Sigmoid colon (tissue), 7 donors: ENCODE data around the gene ASMTL. TPM values are rescaled to one million over a fixed set of nuclear protein-coding genes. Genes with fewer than 3 reads are reported as not detected.

Source experiments
- DNase-seq: peaks from one replicate; pipeline ENCODE4 v3.0.0-alpha.2; 2019
- H3K27ac ChIP-seq, 4 donors: fragments of 200-600 bp; sonication (generic); one replicate each; pipeline ENCODE4 v1.5.1; 2016 to 2019; ENCODE audit warnings: mild to moderate bottlenecking in 1 of 4
- H3K27me3 ChIP-seq, 3 donors: fragments of 200-600 bp; sonication (generic); one replicate each; pipeline ENCODE4 v1.5.1; 2019; ENCODE audit warnings: mild to moderate bottlenecking in 1 of 3
- H3K36me3 ChIP-seq, 4 donors: fragments of 200-600 bp; sonication (generic); one replicate each; pipeline ENCODE4 v1.5.1; 2016 to 2019
- H3K4me1 ChIP-seq, 4 donors: fragments of 200-600 bp; sonication (generic); one replicate each; pipeline ENCODE4 v1.5.1; 2017 to 2019
- H3K4me3 ChIP-seq, 4 donors: fragments of 200-600 bp; sonication (generic); one replicate each; pipeline ENCODE4 v1.5.1; 2017 to 2019; ENCODE audit warnings: mild to moderate bottlenecking in 2 of 4, moderate library complexity in 1 of 4
- H3K9me3 ChIP-seq, 4 donors: fragments of 200-600 bp in 3 of 4; sonication (generic) in 3 of 4; one replicate each; pipeline versions ENCODE4 v1.5.1 to v1.6.1; 2013 to 2019
- CTCF ChIP-seq, 4 experiments: fragments of 450-650 bp in 3 of 4; fragments of 200-600 bp in 1 of 4; IDR thresholded peaks; one replicate each; pipeline ENCODE4 v1.5.1; 2016 to 2019; ENCODE audit warnings: antibody characterized with exemption in 4 of 4, mild to moderate bottlenecking in 3 of 4, moderate library complexity in 2 of 4
- EP300 ChIP-seq, 4 donors: sonication (generic); formaldehyde crosslinking; IDR thresholded peaks; one replicate each; pipeline ENCODE4 v1.6.1; 2017; ENCODE audit warnings: antibody characterized with exemption in 4 of 4
- POLR2A ChIP-seq, 2 donors: fragments of 450-650 bp; IDR thresholded peaks; one replicate each; pipeline ENCODE4 v1.6.1; 2016; ENCODE audit warnings: antibody characterized with exemption in 2 of 2, mild to moderate bottlenecking in 2 of 2, moderate library complexity in 2 of 2
- POLR2AphosphoS5 ChIP-seq, 4 donors: sonication (generic); formaldehyde crosslinking; IDR thresholded peaks; one replicate each; pipeline ENCODE4 v1.6.1; 2017; ENCODE audit warnings: antibody characterized with exemption in 4 of 4
- WGBS, 2 donors: extraction: QIAGEN DNeasy Blood & Tissue Kit; methylation state at CpG; one replicate each; pipeline ENCODE4 v1.1.7; 2013; 5-methylcytosine and 5-hydroxymethylcytosine counted together
- intact Hi-C: fragments of 100-400 bp; cut with DNase I; formaldehyde crosslinking; loops from one replicate; pipeline ENCODE4 v1.15.1; 2023
- polyA plus RNA-seq, 3 donors: library from polyadenylated mRNA; stranded (reverse); fragments of 200-250 nt; gene quantifications; one replicate each; pipeline ENCODE4 v1.2.3, GENCODE V29; 2013
- total RNA-seq, 4 donors: library from RNA; depleted of rRNA; stranded (reverse); fragments of >200 nt; gene quantifications; one replicate each; pipeline ENCODE4 v1.1.0, GENCODE V29; 2016
- donor health status: healthy with polysubstance abuse.
- donor health status: Bipolar disorder and iron deficiency.
- donor health status: healthy.

ASMTL gene
- 10 to 100 TPM; 20.8 to 30.6 (median 29.3) TPM for total RNA-seq
- 10 to 100 TPM; 11.8 to 24.0 (median 21.0) TPM for polyA plus RNA-seq

- peak; percentile 100 for DNase-seq
- H3K9me3 ChIP-seq: no peaks in the 10 kb centered on the region
- H3K27ac ChIP-seq: peak within 1 kb of the TSS; percentile 91 to 97 (median 96)
- TF ChIP-seq CTCF (IDR thresholded peaks at IDR 0.05) (no peak), POLR2A (IDR thresholded peaks at IDR 0.05) (peak; percentile 27 to 54), EP300 (IDR thresholded peaks at IDR 0.05) (no peak), POLR2AphosphoS5 (IDR thresholded peaks at IDR 0.05) (peak; percentile 52 to 88 (median 83))
- no peaks in the 10 kb centered on the region for H3K27me3 ChIP-seq
- H3K4me1 ChIP-seq: peaks cover 0 to 33% (median 27%) of the 10 kb centered on the region in 4 donors
- H3K36me3 ChIP-seq: no peaks in the 10 kb centered on the region
- intact Hi-C loops: loop anchor here (1.0 to 5.0 kb wide), 6 partner anchors 60 to 1240 kb away; partner anchors contain the start of genes CD99, GTPBP6 and SLC25A6
- WGBS, 2 donors: 1% methylated on average over 76 of the region's 76 CpGs
- H3K4me3 ChIP-seq: peak within 1 kb of the TSS; percentile 86 to 99 (median 94)
Measured at GRCh38 chrX:1452516-1453394, at the start of gene ASMTL. ASMTL (minus strand) TSS chrX:1452909; CDS start chrX:1452840, 69 bp downstream.

- WGBS, 2 donors: 44 to 68% methylated on average over 12 of the region's 12 CpGs
- Histone ChIP-seq H3K27me3 (no peaks in the 10 kb centered on the region), H3K4me3 (no peak overlapping the region), H3K36me3 (no peaks in the 10 kb centered on the region), H3K9me3 (no peaks in the 10 kb centered on the region), H3K27ac (no peak overlapping the region), H3K4me1 (no peaks in the 10 kb centered on the region)
- no peak for DNase-seq
- TF ChIP-seq POLR2A (IDR thresholded peaks at IDR 0.05) (no peak), EP300 (IDR thresholded peaks at IDR 0.05) (no peak), CTCF (IDR thresholded peaks at IDR 0.05) (no peak), POLR2AphosphoS5 (IDR thresholded peaks at IDR 0.05) (no peak)
- intact Hi-C loops: no loop called here
Measured at GRCh38 chrX:1502241-1502640, 49.5 kb upstream of the ASMTL start.

- Histone ChIP-seq H3K36me3 (no peaks in the 10 kb centered on the region), H3K4me1 (no peaks in the 10 kb centered on the region), H3K9me3 (no peaks in the 10 kb centered on the region), H3K27me3 (no peaks in the 10 kb centered on the region), H3K27ac (peak overlapping the region in 3 of 4 donors; percentile 25 to 42 (median 27)), H3K4me3 (no peak overlapping the region)
- intact Hi-C loops: no loop called here
- no peak for DNase-seq
- 69 to 75% methylated on average over 23 of the region's 23 CpGs for WGBS, 2 donors
- TF ChIP-seq CTCF (IDR thresholded peaks at IDR 0.05) (no peak), POLR2A (IDR thresholded peaks at IDR 0.05) (no peak), EP300 (IDR thresholded peaks at IDR 0.05) (no peak), POLR2AphosphoS5 (IDR thresholded peaks at IDR 0.05) (no peak)
Measured at GRCh38 chrX:1500701-1501624, 48.3 kb upstream of the ASMTL start.

GRCh38 chrX:1496076-1496475 lies 43.4 kb upstream of the ASMTL start:
- TF ChIP-seq EP300 (IDR thresholded peaks at IDR 0.05): no peak
- DNase-seq: no peak
- no peaks in the 10 kb centered on the region for H3K4me1 ChIP-seq
- H3K27me3 ChIP-seq: no peaks in the 10 kb centered on the region
- H3K36me3 ChIP-seq: no peaks in the 10 kb centered on the region
- H3K27ac ChIP-seq: no peak overlapping the region
- H3K4me3 ChIP-seq: no peak overlapping the region
- peaks cover 0 to 6% (median 0%) of the 10 kb centered on the region in 4 donors for H3K9me3 ChIP-seq
- intact Hi-C loops: no loop called here
- WGBS, 2 donors: 79 to 81% methylated on average over 12 of the region's 12 CpGs
